HG03139 (cell line): Measurements from ENCODE around the gene SUPT16H.
A peak's percentile ranks its signal among the peaks of the same experiment; 100 is the strongest.

Source experiments
- ATAC-seq: cut with Tn5 transposase; IDR thresholded peaks from one replicate; pipeline ENCODE4 v1.9.1; 2021; ENCODE audit not compliant: unreplicated experiment

Gene SUPT16H

DNA sequence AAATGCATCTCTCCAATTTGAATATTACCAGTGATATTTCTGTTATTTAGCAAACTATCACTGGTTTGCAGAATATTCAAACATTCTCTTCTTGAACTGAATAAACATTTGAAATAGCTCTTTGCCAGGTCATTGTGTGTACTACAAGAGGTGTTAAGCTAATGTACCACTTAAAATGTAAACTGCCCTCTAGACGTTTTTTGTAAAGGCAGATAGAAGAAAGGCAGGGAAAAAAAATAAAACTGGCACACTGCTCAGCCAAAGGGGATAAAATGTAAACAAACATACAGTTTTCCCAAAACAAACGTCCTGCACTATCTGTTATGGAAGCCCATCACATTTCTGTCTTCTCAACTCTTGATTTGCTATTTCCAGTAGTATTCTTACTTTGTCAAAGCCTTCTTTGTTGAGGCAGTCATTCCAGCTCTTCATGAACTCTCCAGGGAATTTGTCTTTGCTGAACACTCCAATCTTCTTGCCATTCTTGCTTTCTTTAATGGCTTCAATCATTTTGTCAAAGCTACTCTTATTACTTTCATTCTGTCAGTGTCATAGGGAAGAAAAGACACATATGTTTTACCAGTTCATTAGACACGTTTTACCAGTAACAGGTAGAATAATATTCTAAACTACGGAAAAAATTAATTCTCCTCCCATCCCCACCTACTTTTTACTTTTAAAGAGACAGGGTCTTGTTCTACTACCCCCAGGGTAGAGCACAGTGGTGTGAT, 13.7 kb downstream of the SUPT16H start:
- no peak for ATAC-seq

DNA sequence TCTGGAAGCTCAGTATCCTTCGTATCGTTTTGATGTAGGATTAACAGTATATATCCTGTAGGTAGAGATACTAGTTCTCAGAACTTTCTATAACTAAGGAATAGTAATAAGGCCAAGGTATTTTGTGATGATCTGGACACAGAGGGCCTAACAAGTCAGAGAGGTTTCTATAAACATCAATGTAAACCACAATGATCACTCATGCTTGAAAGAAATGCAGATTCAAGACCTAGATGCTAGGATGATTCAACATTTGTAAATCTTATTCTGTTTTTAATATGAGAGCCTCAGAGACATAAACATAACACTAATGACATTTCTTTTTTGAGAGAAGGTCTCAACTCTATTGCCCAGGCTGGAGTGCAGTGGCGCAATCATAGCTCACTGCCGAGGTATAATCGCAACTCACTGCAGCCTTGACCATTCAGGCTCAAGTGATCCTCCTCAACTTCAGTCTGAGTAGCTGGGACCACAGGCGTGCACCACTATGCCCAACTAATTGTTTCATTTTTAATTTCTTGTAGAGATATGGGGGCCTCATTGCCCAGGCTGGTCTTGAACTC, 16.2 kb downstream of the SUPT16H start:
- ATAC-seq = no peak

DNA sequence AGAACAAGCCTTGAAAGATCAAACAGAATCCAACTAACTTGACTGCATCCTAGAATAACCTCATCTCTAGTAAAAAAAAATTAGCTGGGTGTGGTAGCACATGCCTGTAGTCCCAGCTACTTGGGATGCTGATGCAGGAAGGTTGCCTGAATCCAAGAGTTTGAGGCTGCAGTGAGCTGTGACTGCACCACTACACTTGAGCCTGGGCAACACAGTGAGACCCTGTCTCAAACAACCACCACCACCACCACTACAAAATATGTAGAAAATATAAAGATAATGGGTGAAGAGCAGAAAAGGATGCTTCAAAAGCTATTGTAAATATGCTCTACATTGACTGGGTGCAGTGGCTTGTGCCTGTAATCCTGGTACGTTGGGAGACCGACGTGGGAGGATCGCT, 27.3 kb downstream of the SUPT16H start:
- ATAC-seq = no peak

DNA sequence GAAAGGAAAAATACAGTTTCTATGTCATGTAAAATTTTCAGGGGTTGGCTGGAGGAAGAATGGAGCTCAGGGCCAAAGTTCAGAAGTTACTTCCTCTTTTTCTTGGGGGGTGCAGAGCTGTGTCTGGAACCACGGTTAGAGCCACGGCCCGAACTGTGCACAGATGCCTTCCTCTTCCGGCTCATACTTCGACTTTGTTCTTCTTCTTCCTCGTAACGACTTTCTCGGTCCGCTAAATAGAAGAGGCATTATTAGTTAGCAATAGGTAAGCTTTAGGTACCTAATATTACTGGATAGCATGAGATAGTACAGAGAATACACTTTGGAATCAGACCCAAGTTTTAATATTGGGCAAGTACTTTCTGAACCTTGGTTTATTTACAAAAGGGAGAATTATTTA, 31.2 kb downstream of the SUPT16H start:
- ATAC-seq = no peak

DNA sequence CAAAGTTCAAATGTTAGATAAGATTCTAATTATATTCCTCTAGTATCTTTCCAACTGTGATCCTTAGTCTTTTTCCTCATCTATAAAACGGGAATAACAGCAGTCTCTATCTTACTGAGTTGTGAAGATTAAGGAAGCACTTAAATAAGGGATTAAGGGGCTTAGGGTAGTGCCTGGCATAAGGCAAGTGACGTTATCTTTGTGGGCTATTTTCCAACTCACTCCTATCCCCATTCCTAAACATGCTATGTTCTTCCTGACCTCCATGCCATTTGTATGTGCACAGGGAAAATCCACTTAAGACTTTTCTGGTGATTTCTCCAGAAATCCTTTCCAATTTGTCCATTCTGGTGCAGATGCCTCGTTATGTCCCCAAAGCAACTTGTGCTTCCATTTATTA, 33.3 kb downstream of the SUPT16H start:
- no peak for ATAC-seq

DNA sequence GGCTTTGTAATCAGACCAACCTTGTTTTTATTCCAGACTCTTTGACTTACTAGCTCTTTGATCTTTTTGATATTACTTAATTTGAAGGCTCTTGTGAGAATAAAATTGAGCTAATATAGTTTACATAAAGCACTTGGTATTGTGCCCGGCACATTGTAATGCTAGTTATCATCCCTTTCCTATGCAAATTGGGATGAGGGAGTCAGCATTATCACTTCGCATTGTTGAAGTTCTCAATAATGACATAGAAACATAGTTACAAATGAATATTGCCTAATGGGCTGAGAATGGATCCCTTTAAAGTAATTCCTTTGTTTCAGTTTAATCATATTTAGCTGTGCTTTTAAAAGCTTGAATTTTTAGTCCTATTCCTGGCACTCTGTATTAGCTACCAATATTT, 36.6 kb downstream of the SUPT16H start:
- ATAC-seq = no peak

DNA sequence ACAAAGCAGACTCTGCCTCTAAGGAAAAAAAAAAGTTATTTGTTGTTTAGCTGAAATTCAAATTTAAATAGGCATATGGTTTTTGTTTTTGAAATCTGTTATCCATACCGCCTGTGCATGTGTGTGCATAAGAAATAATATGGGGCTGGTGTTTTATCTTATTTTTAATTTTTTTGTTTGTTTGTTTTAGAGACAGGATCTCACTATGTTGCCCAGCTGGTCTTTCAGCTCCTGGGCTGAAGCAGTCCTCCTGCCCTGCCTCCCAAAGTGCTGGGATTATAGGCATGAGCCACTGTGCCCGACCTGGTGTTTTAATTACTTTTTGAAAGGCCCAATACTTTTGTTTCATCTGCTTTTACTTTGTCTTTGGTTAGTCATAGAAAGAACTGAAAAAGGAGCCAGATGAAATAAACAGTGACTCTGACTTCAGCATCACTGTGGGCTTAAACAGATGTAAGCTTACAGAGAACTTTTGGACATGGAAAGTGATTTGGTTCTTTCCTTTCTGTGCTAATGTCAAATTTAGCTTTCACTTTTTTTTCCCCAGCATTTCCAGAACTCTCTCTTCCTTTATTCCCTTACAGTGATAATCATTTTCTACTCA, 37.2 kb downstream of the SUPT16H start:
- no peak for ATAC-seq

DNA sequence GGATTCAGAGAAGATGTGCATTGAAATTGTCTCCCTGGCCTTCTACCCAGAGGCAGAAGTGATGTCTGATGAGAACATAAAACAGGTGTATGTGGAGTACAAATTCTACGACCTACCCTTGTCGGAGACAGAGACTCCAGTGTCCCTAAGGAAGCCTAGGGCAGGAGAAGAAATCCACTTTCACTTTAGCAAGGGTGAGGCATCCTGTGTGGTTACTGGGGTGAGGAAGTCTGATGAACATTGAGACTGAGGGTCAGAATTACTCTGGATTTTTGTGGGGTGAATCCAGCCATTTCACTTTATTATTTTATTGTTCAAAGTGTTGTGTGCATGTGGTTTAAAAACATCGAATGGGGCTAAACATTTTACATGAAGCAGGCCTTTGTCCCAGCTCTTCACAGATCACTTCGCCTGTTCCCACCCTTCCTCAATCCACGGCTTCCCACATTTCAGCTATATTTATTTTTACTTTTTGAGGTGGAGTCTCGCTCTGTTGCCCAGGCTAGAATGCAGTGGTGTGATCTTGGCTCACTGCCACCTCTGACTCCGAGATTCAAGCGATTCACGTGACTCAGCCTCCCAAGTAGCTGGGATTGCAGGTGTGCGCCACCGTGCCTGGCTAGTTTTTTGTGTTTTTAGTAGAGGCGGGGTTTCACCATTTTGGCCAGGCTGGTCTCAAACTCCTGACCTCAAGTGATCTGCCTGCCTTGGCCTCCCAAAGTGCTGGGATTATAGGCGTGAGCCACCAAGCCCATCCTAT, 40.6 kb downstream of the SUPT16H start:
- ATAC-seq = no peak

DNA sequence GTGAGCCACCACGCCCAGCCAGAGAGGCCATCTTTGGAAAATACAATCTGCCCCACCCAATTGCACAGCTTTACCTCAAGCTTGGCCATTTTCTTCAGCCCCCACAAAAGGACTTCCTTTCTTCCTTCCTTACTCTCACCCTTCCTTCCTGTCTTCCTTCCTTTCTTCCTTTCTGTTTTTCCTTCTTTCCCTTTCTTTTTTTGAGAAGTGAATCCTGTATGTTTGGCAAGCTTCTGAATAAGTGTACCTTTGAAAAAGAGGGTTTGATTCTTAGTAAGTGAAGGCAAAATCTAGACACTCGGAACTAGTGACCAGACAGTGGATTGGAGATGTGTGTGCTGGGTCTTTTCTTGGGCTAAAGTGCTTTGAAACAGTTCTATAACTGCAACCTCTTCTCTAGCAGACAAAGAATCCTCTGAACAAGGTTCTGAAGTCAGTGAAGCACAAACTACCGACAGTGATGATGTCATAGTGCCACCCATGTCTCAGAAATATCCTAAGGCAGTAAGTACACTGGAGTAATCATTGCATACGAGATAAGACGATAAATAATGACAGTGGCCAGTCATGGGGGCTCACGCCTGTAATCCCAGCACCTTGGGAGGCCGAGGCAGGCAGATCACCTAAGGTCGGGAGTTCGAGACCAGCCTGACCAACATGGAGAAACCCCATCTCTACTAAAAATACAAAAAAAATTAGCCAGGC, 49.5 kb downstream of the SUPT16H start:
- no peak for ATAC-seq

DNA sequence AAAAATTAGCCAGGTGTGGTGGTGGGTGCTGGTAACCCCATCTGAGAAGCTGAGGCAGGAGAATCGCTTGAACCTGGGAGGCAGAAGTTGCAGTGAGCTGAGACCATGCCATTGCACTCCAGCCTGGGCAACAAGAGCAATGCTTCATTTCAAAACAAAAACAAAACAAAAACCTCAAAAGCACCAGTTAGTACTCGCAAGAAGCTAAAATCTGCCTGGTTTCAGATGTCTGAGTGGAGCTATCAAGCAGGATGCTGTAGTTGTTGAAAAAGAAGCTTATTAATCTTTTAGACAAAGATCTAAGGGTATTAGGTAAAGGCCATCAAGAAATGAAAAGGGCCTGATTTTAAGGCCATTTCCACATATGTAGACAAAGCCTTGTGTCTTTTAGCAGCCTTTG, 50.9 kb downstream of the SUPT16H start:
- no peak for ATAC-seq

DNA sequence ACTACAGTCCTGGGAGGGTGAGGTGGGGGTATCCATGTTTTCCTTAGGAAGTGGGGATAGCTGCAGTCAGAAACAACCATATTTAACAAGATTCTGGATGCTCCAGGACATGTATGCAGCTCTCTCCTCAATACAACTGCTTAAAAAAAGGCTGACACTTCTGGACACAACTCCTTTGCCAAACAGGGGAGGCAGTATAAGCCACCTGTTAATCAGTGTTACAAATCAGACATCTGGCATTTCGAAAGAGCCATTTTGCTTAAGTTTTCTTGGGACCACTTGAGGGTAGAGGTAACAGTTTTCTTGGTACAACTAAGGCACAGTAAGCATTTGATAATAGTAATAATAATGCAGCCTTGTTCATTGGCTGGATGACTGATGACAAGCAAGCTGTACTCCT, 56.8 kb downstream of the SUPT16H start:
- ATAC-seq = no peak

DNA sequence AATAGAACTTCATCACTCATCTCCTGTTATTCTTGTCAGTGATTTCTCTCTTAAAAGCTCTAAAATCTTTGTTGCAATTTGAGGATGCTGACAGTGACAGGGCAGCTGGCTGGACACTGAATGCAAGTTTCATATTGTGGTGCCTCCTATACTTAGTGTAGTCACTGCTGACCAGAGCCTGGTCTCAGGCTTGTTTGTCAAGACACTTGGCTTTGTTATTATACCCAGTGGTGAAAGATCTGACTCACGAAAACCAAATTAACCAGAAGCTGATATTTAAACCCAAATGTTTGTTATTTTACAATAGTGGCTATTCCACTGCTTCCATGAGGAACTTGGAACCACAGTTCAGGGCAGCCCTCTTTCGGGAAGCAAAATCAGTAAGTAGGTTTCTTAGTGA, 61.1 kb downstream of the SUPT16H start:
- ATAC-seq = no peak

DNA sequence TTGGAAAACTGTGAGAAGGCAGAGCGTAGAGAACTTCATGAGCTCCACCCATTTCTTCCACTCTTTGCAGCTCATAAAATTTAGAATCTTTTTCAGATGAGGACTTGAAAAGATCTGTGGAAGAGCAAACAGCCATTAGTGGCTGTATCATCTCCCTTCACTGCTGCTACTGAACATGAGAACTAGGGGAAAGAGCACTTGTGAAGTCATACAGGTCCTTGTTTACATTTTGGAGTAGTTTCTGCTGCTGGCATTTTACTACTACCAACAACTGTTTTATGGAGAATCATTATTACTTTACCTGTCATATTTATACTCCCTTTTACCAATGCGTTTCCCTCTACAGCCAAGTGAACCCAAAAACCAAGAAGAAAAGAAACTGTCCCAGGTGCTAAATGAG, 62.9 kb downstream of the SUPT16H start:
- ATAC-seq = no peak

DNA sequence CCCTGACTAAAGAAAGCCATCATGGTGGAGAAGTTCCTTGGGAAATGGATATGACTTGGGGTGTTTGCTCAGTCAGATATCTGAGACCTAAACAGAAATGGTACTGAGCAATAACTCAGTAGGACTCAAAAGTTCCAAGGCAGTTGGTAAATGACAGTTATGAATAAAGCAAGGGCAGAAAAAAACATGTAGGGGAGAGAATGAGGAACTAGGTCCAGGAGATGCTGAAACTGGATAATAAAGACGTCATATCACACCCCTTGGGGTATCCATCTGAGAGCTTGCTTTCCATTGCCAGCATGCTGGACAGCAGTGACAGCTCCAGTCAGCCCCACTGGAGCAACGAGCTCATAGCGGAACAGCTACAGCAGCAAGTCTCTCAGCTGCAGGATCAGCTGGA, 66.4 kb downstream of the SUPT16H start:
- no peak for ATAC-seq

DNA sequence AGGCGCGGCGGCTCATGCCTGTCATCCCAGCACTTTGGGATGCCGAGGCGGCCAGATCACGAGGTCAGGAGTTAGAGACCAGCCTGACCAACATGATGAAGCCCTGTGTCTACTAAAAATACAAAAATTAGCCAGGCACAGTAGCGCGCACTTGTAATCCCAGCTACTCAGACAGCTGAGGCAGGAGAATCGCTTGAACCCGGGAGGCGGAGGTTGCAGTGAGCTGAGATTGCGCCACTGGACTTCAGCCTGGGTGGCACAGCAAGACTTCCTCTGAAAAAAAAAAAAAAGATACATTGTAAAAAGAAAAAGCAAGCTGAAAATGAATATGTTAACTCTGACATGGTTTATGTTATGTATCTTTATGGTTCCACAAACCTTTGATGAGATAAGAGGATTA, 70.3 kb downstream of the SUPT16H start:
- no peak for ATAC-seq

DNA sequence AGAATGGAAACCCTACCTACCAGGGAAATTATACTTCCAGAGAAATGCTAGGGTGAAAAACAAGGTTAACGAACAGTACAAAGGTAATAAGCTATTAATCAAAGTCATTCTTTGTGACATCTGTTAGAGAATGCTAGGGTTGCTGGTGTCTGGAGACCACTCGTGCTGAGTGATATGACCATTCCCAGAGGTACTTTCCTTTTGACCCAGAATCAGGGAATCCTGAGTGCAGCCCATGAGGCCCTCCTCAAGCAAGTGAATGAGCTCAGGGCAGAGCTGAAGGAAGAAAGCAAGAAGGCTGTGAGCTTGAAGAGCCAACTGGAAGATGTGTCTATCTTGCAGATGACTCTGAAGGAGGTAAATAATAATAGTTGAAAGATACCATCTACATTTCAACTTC, 72.2 kb downstream of the SUPT16H start:
- ATAC-seq = no peak

DNA sequence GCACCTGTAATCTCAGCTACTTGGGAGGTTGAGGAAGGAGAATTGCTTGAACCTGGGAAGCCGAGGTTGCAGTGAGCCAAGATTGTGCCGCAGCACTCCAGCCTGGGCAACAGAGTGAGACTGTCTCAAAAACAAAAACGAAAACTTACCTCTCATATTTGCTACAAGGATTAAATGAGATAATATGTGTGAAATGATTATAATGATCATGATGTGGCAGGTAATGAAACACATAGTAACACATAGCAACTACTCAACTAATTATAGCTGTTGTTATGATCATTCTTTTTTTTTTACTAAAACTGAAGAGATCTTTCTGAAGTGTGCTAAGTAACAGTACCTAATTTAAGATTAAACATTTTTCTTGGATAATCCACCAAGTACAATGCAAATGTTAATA, 73.9 kb downstream of the SUPT16H start:
- ATAC-seq = no peak

DNA sequence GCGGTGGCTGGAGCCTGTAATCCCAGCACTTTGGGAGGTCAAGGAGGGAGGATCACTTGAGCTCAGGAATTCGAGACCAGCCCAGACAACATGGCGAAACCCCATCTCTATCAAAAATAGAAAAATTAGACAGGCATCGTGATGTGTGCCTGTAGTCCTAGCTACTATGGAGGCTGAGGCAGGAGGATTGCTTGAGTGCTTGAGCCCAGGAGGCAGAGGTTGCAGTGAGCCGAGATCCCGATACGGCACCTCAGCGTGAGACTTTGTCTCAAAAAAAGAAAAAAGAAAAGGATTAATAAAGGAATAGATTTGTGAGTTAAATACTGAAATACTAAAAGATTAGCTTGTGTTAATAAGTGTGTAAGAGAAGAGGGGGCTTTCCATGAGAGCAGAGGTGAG, 74.6 kb downstream of the SUPT16H start:
- peak; percentile 8 for ATAC-seq

DNA sequence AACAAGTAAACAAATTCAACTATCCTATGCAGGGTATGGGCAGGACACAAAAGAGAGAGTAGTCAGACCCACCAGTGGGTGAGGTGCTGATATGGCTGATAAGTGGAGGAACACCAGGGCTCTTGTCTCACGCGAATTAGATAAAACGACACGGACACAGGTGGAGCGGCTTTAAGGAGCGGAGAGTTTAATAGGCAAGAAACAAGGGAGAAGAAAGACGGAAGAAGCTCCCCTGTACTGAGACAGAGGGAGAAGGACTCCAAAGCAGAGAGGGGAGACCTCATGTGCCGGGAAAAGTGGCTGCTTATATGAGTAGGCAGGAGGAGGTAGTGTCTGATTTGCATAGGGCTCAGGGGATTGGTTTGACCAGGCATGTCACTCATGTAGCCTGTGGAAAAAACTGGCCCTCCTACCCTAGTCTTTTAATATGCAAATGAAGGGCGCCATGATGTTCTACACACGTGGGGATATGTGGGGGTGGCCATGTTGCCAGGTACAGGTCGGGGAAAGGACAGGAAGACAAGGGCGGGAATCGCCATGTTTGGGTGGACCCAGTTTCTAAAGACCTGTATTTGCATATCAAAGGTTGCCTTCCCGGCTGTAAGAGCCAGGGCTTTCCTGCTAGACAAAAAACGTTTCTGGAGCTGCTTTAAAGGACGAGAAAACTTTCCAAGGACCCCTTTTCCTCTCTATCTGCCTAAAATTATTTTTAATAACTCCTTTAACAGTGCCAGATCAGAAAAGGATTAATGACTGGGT, 75.2 kb downstream of the SUPT16H start:
- peak; percentile 71 for ATAC-seq

DNA sequence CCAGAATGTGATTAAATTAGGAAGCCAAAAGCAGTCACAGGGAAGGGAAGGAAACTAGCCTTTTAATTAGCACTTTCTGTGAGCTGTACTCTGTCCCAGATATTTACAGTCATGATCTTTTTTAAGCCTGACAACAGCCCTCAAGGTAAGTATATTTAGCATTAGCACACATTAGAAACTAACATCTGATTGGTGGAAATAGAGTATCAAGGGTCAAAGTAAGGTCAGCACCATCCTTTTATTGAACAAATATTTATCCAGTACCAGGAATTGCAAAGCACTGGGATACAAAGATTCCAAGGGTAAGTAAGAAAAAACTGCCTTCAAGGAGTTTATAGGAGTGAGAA, 75.7 kb downstream of the SUPT16H start:
- ATAC-seq = peak; percentile 13

DNA sequence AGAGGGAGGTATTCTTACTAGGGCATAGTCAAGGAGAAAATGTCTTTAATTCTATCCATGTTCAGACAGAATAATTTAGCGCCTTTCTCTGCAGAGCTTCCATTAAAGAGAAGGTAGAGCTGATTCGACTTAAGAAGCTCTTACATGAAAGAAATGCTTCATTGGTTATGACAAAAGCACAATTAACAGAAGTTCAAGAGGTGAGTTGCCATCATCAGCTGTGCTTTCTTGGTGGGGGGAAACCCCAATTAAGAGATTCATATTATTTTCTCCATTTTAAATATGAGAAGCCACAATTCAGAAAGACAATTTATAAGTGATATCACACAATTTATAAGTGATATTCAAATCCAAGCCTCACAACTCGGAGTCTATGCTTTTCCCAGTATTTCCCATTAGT, 76.2 kb downstream of the SUPT16H start:
- ATAC-seq = no peak
